GM13976 (cell line): Measurements from ENCODE around the gene CHN2.

Source experiments
- DNase-seq: peaks from one replicate; pipeline ENCODE4 v3.0.0; 2012; ENCODE audit warnings: low spot score
- in situ Hi-C: fragments of 300-500 bp; cut with MboI; formaldehyde crosslinking; loops from one replicate; pipeline ENCODE4 v1.12.0; 2022; ENCODE audit warnings: low sequenced_read_pairs, mixed read lengths, inconsistent platforms; ENCODE audit not compliant: unreplicated experiment
- TF ChIP-seq, protein P1 (sequence below): IDR thresholded peaks from 2 replicates; pipeline ENCODE4 v1.5.1; 2012; ENCODE audit warnings: borderline replicate concordance, mild to moderate bottlenecking; ENCODE audit not compliant: insufficient read depth; ENCODE audit errors: extremely low read depth, missing control alignments, control extremely low read depth

Gene CHN2

DNA sequence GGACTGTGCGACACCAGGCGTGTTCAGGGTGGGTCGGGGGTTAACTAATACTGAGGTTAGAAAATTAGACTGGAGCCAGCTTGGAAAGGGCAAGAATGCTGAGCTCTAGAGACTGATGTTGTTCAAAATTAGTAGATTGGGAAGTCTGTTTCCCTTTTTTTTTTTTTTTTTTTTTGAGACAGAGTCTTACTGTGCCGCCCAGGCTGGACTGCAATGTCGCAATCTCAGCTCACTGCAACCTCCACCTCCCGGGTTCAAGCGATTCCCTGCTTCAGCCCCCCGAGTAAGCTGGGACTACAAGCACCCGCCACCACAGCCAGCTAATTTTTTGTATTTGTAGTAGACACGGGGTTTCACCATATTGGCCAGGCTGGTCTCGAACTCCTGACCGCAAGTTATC is 45.5 kb upstream of the CHN2 start:
- TF ChIP-seq, protein P1, sequence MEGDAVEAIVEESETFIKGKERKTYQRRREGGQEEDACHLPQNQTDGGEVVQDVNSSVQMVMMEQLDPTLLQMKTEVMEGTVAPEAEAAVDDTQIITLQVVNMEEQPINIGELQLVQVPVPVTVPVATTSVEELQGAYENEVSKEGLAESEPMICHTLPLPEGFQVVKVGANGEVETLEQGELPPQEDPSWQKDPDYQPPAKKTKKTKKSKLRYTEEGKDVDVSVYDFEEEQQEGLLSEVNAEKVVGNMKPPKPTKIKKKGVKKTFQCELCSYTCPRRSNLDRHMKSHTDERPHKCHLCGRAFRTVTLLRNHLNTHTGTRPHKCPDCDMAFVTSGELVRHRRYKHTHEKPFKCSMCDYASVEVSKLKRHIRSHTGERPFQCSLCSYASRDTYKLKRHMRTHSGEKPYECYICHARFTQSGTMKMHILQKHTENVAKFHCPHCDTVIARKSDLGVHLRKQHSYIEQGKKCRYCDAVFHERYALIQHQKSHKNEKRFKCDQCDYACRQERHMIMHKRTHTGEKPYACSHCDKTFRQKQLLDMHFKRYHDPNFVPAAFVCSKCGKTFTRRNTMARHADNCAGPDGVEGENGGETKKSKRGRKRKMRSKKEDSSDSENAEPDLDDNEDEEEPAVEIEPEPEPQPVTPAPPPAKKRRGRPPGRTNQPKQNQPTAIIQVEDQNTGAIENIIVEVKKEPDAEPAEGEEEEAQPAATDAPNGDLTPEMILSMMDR: no peak

DNA sequence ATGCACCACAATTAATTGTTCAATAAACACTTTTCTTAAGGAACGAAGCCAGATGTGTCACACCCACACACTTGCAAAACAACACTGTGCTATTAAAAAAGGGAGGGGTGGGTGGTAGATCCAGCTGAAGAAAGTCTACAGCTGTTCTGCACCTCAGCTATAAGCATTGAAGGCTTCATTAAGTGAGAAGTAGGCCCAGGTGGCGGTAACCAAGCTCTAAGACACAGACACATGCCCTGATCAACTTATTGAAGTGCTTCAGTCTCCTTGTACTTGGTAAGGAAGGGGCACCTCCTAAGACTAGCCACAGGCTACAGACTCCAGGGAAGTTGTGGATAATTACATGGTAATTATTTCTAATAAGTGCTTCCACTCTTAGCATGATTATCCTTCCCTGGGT is 43.7 kb upstream of the CHN2 start:
- no peak for DNase-seq
- TF ChIP-seq, protein P1: no peak
- in situ Hi-C loops: no loop called here

More for the DNA sequence above, 45.5 kb upstream of the CHN2 start:
- DNase-seq: no peak
- in situ Hi-C loops: no loop called here

DNA sequence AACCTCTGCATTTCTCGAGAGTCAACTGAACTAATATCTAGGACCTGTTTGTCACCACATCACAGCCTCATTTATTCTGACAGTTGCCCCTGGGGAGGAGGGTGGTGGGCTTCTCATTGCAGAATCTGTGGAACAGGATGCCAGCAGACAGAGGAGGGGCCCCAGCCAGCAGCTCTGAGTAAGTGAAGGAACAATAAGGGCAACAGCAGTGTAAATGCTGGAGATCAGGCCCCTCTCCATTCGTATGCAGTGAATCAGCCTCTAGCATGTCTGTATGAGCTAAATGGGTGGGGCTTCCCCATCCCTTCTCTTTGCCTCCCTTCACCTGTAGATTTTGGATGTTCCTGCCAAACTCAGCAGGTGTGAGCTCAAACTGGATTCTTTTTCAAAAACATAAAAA is 40.5 kb upstream of the CHN2 start:
- TF ChIP-seq, protein P1: no peak
- DNase-seq: no peak
- in situ Hi-C loops: no loop called here

DNA sequence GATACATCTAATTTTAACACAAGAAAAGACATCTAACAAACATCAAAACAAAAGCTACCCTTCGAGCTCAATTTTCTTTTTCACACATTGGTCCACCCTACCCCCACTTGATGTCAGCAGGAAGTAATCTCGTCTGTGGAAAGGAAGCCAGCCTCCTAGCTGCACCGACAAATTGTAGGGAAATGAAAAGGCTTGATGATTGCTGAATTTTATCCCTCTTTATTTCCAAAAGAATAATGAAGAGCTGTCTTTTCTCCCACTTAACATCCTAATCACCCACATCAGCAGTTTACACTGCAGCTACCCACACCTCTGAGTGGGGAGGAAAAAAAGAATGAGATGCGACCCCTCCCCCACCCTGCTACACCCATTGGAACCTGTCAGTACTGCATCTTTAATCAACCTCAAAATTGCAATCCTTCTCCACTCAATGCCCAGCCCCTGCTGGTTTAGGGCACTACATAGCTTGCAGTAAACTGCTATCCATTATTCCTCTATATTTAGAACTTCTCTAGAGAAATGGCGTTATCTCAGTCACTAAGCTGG is 37.6 kb upstream of the CHN2 start:
- no peak for DNase-seq
- TF ChIP-seq, protein P1: no peak
- in situ Hi-C loops: no loop called here

DNA sequence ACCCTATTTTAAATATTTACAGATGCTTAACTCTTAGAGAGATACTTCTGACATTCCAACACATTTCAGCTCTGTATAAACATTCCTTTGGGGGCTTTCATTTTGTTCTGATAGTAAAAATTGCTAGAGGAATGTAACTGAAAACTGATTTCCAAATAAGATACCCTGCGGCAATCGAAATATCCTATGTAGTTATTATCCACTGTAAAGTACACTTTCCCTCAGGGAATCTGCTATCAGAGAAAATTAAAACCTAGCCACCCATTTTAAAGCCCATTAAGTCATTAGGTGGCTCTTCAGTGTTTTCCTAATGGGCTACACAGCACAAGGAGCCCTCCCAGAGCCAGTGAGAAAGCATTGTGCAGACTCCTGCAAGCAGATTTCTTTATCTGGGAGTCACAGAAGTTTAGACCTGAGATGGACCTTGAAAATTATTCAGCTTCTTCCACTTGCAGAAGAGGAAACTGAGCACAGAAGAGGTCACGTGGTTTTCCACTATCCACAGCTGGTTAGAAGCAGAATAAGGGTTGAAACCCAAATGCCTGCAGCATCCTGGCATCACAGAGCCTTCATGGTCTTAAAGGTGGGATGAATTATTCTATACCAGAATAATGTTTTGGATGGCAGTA is 35.7 kb upstream of the CHN2 start:
- TF ChIP-seq, protein P1: no peak
- DNase-seq: no peak
- in situ Hi-C loops: no loop called here

DNA sequence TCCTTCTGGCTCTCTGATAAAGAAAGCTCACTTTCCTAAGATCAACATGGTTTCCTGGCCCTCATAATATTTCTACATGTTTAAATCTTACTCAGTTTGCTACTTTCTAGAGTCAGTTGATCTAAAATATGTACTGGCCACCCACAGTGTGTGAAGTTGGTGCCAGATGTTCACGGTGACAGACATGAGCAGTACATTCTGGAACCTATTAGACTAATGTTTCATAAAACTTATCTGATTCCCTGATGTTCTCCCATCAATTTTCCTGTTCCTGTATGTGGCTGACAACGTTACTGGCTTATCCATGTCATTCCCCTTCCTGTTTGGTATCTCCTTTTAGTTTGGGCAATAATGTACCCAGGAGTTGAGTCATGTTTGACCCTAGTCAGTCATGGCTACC is 34.5 kb upstream of the CHN2 start:
- in situ Hi-C loops: no loop called here
- no peak for DNase-seq
- TF ChIP-seq, protein P1: no peak
